Germinal center (tissue), 1 donor: ENCODE results near the gene SLC5A10.

Source experiments
- DNase-seq: peaks from one replicate; pipeline ENCODE4 v3.0.0; 2012; ENCODE audit warnings: mixed read lengths, low spot score

The SLC5A10 gene

GRCh38 chr17:18964550-18964949 is 12.6 kb downstream of the SLC5A10 start:
- DNase-seq, result no peak

GRCh38 chr17:18965530-18966236 is 13.7 kb downstream of the SLC5A10 start:
- DNase-seq, result no peak

DNA sequence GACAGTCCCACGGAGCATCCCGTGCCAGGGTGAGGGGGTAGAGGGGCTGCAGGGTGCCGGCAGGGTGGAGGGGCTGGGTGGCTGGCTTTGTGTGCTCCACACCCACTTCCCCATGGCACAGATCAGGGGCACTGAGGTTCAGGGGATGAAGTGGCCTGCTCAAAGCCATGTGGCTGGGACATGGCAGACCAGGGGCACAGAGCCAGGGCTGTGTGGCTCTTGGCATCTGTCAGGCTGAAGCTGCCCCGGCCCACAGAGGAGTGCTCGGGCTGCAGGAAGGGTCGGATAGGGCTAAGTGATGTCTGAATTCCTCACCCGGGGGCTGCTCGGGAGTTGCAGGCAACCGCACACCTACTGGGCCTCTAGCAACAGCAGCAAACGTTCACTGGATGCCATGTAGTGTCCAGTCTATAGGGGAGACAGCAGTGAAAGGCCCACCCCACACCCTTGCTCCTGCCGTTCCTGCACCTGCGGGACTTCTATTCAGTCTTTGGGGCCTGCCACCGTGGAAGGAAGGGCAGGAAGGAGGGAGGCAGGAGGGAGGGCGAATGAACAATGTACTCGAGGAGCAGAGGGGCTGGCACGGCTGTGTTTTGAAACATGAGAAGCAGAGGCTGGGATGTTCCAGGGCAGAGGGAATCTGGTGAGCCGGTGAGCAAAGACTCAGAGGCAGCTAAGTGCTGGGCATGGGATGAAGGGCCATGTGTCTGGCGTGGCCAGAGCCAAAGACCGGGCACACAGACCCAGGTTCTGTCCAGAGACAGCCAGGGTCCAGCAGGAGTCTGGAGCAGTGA is 15.1 kb downstream of the SLC5A10 start:
- DNase-seq, result no peak

DNA sequence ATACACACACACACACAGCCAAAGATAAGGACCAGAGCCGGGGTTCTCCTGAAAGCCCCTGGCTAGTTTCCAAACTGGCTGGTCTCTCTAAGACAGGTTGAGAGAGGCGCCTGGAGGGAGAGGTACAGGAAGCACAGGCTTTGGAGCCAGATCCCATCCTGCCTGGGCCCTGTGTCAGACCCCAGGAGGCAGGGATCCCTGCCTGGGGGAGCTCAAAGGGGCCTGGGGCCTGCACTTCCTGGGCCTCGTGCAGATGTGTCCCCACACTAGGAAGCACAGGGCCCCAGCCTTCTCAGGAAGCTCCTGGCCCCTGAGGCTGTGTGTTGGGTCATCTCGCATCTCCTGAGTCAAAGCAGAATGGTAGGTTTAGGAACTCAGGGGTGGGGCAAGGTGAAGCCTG is 16.0 kb downstream of the SLC5A10 start:
- DNase-seq, result no peak

- DNase-seq, result no peak
Measured at GRCh38 chr17:18968345-18968744, 16.4 kb downstream of the SLC5A10 start.

DNA sequence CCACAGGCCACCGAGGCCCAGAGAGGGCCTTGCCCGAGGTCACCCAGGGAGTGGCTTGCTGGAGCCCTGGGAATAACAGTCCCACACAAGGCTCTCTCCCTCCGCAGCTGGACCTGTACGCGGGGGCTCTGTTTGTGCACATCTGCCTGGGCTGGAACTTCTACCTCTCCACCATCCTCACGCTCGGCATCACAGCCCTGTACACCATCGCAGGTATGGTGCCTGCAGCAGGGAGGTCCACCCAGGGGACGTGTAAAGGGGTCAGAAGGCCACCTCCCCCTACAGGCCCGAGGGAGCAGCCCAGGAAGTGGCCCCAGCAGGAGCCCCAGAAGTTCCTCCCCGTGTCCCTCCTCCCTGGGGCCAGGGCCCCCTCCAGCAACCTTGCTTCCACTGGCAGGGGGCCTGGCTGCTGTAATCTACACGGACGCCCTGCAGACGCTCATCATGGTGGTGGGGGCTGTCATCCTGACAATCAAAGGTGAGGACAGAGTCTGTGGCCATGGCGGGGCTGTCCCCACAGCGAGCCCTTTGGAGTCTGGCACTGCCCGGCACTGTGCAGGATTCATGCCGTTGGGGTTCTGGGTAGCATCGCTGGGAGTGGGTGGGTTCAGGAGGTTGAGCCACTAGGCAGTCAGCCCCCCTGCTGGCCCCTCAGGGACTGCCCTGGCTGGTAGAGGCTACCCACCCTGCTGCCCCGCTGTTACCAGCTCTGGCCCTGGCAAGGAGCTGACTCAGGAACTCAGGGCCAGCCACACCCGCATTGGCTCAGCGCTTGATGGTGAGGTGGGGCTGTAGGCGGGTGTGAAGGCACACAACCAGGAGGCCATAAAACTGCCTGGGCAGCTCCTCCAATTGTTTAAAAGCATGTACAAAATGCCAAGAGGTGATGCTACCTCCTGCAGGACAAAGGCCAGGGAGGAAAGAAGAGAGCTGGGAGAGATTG is 17.3 kb downstream of the SLC5A10 start:
- DNase-seq, result no peak

DNA sequence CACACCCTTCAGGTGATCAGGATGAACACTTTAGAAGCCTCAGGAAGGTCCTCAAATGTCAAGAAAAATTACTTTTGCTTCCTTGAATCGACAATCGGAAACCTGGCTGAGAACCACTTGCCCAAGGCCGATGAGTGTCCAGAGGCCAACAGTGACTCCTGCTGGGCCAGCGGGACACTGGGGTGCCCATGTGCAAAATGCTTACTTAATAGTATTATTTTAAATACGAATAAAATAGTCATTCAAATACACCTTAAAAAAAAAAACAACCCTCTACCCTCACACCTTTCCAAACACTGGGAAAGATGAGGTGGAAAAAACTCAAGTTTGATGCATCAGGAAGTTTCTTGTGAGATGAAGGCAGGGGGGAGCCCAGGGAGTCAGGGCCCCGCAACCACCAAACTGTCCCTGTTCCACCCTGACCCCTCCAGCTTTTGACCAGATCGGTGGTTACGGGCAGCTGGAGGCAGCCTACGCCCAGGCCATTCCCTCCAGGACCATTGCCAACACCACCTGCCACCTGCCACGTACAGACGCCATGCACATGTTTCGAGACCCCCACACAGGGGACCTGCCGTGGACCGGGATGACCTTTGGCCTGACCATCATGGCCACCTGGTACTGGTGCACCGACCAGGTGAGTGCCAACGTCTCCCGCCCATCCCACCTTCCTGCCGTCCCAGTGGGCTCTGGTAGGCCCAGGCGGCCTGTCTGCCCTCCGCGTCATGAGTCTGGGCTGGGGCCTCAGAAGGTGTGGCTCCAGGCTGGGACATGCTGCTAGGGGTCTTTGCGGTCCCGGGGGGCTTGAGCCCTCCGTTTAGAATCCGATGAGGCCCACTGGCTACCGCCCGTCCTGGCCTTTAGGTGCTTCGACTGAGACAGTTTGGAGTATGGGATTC is 18.9 kb downstream of the SLC5A10 start:
- no peak for DNase-seq

DNA sequence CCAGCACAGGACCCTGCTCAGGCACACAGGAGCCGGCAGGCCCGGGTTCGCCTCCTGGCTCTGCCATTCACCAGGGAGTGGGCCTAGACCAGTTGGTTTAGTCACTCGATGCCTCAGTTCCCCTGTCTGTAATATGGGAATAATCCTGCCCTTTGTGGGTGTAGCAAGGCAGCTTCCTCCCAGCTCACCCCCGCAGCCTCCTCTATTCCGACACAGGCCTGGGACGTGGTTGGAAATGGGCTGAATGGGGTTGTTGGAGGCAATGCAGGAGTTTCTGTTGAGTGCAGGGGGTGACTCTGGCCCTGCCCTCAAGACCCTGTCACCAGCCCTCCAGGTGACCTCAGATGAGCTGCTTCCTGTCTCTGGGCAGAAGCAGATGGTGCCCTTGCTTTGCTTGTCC is 19.8 kb downstream of the SLC5A10 start:
- no peak for DNase-seq

- DNase-seq, result no peak
Measured at GRCh38 chr17:18974407-18975149, 22.6 kb downstream of the SLC5A10 start.

DNA sequence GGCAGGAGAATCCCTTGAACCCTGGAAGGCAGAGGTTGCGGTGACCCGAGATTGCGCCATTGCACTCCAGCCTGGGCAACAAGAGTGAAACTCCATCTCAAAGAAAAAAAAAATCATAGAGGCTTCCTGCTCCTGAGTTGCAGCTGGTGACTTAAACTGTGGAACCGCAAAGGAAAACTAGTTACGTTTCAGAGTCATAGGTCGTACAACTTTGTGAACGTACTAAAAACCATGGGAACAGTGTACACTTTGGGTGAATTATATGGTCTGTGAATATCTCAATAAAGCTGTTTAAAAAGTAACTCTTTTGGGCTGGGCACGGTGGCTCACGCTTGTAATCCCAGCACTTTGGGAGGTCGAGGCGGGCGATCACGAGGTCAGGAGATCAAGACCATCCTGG is 23.6 kb downstream of the SLC5A10 start:
- no peak for DNase-seq

DNA sequence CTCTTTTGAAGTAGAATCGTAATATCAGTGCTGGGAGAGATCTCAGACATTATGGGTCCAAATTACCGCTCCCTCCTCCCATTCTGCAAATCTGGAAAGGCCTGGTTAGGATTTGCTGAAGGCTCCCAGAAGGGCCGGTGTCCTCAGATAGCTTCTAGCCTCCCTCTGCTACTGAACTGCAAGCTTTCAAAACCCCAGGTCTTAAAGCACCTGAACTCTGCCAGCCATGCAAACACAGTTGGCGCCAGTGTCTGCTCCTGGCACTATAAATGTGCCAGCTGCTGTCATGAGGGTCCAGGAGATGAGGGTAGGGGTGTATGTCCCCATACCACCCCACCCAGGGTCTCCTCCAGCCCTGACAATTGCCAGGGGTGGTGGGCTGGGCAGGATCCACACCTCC is 24.2 kb downstream of the SLC5A10 start:
- no peak for DNase-seq

GRCh38 chr17:18977021-18977420 is 25.1 kb downstream of the SLC5A10 start:
- no peak for DNase-seq

DNA sequence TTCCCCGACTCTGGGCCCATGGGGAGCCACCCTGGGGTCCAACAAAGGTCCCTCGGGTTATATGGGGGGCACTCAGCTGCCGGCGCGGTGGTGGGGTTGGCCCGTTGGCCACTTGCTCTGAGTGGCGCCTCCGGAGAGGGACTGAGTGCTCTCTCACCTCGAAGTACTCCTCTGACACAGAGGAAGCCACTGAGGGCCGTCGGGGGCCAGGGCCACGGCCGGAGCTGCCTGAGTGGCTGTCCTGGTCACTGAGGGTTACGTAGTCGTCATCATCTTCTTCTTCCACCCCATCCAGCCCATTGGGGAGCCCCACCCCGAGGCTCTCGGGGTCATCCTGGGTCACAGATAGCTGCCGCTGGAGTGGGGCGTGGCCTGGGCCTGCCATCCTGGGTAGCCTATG is 25.7 kb downstream of the SLC5A10 start:
- no peak for DNase-seq

GRCh38 chr17:18978050-18978449 is 26.1 kb downstream of the SLC5A10 start:
- no peak for DNase-seq

- DNase-seq, result no peak
Measured at GRCh38 chr17:18978655-18979054, 26.7 kb downstream of the SLC5A10 start.

GRCh38 chr17:18980682-18981334 is 28.8 kb downstream of the SLC5A10 start:
- DNase-seq, result no peak

DNA sequence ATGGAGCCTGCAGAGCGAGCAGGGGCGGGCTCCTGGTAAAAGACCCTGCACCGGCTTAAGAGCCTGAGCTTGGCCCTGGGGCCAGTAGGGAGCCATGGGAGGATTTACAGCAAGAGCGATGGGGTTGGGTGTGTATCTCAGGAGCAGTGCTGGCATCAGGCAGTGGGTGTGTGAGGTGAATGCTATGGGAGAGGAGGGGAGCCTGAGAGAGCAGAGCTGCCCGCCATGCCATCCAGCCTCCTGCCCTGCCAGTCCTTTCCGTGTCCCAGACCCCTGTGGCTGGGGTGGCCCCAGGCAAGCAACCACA is 29.3 kb downstream of the SLC5A10 start:
- no peak for DNase-seq

- DNase-seq, result no peak
Measured at GRCh38 chr17:18981642-18982424, 29.9 kb downstream of the SLC5A10 start.

DNA sequence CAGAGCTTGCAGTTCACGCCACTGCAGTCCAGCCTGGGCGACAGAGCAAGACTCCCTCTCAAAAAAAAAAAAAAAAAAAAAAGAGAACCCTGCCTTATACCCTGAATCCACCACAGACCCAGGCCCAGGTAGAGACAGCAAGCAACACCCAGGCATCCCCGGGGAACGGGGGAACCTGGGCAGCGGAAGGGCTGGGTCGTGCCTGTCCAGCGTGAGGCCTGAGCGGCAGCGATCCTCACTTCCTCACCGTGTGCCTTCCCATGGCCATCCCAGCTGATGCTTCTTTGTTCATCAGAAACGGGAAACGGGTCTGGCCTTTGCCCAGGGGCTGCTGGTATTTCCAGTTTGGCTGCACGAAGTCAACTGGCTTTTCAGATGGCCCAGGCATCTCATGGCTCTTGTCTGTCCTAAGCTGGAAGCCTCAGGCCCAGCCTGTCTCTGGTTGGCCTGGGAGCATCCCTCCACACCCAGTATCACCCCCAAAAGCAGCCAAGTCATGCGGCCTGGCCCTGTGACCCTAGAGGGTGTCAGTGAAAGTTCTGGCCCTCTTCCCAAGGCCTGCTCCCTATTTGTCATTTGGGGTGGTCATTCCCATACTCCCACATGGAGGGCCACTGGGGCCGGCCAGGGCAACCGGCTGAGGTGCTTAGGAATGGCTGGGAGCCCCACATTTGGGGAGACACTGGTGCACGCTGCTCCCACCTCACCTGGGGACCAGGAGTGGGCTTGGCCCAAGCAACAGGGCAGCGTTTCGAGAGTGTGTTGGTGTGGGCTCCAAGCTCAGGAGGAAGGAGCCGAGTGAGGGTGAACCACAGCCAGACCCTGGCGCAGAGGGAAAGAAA is 32.5 kb downstream of the SLC5A10 start:
- DNase-seq, result no peak
